Erythroblast (primary cell): Measurements from ENCODE around the gene SERPINA1.
A peak's percentile ranks its signal among the peaks of the same experiment; 100 is the strongest.

Experiments used
- DNase-seq, 2 experiments: peaks; one replicate each; lab custom pipeline; 2025; lab: John Stamatoyannopoulos, UW
- GATA1 ChIP-seq: IDR thresholded peaks from 2 replicates; pipeline ENCODE4 v1.6.1; 2011; ENCODE audit warnings: low read depth, mild to moderate bottlenecking, control low read depth, low read length, moderate library complexity
- POLR2A ChIP-seq: IDR thresholded peaks from 2 replicates; pipeline ENCODE4 v1.6.1; 2011; ENCODE audit warnings: mild to moderate bottlenecking, low read length

Gene SERPINA1

GRCh38 chr14:94383777-94384176 is 4.6 kb downstream of the SERPINA1 start:
- no peak for DNase-seq

GRCh38 chr14:94382716-94383596 is 5.4 kb downstream of the SERPINA1 start:
- DNase-seq = no peak
- TF ChIP-seq POLR2A (no peak), GATA1 (no peak)

More at GRCh38 chr14:94383777-94384176, 4.6 kb downstream of the SERPINA1 start:
- TF ChIP-seq POLR2A (no peak), GATA1 (no peak)

- no peak for DNase-seq
- TF ChIP-seq POLR2A (no peak), GATA1 (no peak)
Measured at GRCh38 chr14:94382099-94382715, 6.2 kb downstream of the SERPINA1 start.

GRCh38 chr14:94381149-94382030 is 7.0 kb downstream of the SERPINA1 start:
- TF ChIP-seq GATA1 (no peak), POLR2A (no peak)
- no peak for DNase-seq

GRCh38 chr14:94380225-94381148 is 7.9 kb downstream of the SERPINA1 start:
- TF ChIP-seq GATA1 = no peak
- no peak for TF ChIP-seq POLR2A
- DNase-seq = peak in 1 of 2 experiments; percentile 12

- TF ChIP-seq POLR2A (no peak), GATA1 (no peak)
- no peak for DNase-seq
Measured at GRCh38 chr14:94379291-94380224, 8.8 kb downstream of the SERPINA1 start.

- DNase-seq = no peak
- no peak for TF ChIP-seq POLR2A
- TF ChIP-seq GATA1 = no peak
Measured at GRCh38 chr14:94378527-94379290, 9.7 kb downstream of the SERPINA1 start.

GRCh38 chr14:94377866-94378470 is 10.4 kb downstream of the SERPINA1 start:
- TF ChIP-seq GATA1 (no peak), POLR2A (no peak)
- no peak for DNase-seq

- TF ChIP-seq GATA1 (no peak), POLR2A (no peak)
- no peak for DNase-seq
Measured at GRCh38 chr14:94376976-94377865, 11.2 kb downstream of the SERPINA1 start.
